Mammary epithelial cell (primary cell): ENCODE measurements around the gene ZBTB3.

Source experiments
- CTCF ChIP-seq, 2 donors: IDR thresholded peaks in 1 of 2; conservative IDR thresholded peaks in 1 of 2; 2 replicates each; pipeline ENCODE4 v1.5.1; 2011 to 2012; ENCODE audit warnings: inconsistent platforms in 2 of 2, low read length in 2 of 2, mild to moderate bottlenecking in 2 of 2, control low read depth in 1 of 2, low read depth in 1 of 2; ENCODE audit not compliant: insufficient read depth in 1 of 2; ENCODE audit errors: extremely low read depth in 1 of 2
- EZH2 ChIP-seq: IDR thresholded peaks from 2 replicates; pipeline ENCODE4 v1.6.1; 2012; ENCODE audit warnings: low read length, inconsistent platforms, borderline replicate concordance

GRCh38 chr11:62791501-62792201 lies 37.7 kb upstream of the ZBTB3 start, which contains the start of gene TMEM223:
- peak in 1 of 2 donors; percentile 8 for TF ChIP-seq CTCF (conservative IDR thresholded peaks at IDR 0.05 in 1 of 2, IDR thresholded peaks at IDR 0.05 in 1 of 2; ENCODE audit: extremely low read depth in 1 of 2, insufficient read depth in 1 of 2, low read depth in 1 of 2, low read length in 2 of 2)
- TF ChIP-seq EZH2, result no peak
